ENCODE data around the gene MMP24OS. TPM values are rescaled to one million over a fixed set of nuclear protein-coding genes. Genes with fewer than 3 reads are reported as not detected.

The MMP24OS gene
- total RNA-seq, 1 donor from 2014 or later = 45.4 TPM

DNA sequence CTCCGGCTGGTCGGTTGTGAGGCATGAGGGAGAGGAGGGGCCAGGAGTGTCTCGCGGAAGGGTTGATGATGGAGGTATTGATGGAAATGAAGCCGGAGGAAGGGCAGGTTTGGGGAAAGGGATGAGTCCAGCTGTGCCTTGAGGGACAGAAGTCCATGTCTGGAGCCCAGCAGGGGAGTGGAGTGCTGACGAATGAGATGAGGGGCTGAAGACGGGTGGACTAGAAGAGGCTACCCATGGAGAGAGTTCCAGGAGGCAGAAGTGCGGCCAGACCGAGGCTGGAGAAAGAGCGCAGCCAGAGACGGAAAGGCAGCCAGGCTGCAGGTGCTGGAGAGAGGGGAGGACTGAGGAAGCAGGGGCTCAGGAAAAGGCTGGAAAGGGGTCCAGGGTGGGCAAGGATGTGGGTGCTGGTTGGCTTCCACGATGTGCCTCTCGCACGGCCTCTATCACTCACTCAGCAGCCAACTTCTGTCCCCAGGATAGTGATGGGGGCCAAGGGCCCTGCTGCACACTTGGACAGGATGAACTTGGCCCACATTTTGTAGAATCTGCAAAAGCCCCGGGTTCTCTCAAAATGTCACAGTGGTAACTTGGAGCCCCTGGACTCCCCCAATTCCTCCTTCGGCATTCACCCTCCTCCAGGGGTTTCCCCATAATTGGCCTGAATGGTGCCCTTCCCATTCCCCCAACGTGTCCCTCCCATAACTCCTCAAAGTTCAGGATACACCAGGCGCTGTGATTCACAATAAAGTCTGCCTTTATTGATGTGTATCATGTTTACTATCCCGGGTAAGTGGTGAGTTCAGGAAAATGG lies 7.3 kb upstream of the MMP24OS start:
- no peak for TF ChIP-seq CTCF (IDR thresholded peaks at IDR 0.05; ENCODE audit: borderline replicate concordance)
- intact Hi-C loops (cut with micrococcal nuclease) = no loop called here
- Histone ChIP-seq H3K4me3 (peak overlapping the region; percentile 99), H3K36me3 (peaks cover 15% of the 10 kb centered on the region), H3K4me1 (peaks cover 38% of the 10 kb centered on the region), H3K27me3 (ENCODE audit: low read depth) (no peaks in the 10 kb centered on the region), H3K9me3 (replicated peaks) (no peaks in the 10 kb centered on the region), H3K27ac (replicated peaks) (peak overlapping the region; percentile 86)
- no peak for DNase-seq

DNA sequence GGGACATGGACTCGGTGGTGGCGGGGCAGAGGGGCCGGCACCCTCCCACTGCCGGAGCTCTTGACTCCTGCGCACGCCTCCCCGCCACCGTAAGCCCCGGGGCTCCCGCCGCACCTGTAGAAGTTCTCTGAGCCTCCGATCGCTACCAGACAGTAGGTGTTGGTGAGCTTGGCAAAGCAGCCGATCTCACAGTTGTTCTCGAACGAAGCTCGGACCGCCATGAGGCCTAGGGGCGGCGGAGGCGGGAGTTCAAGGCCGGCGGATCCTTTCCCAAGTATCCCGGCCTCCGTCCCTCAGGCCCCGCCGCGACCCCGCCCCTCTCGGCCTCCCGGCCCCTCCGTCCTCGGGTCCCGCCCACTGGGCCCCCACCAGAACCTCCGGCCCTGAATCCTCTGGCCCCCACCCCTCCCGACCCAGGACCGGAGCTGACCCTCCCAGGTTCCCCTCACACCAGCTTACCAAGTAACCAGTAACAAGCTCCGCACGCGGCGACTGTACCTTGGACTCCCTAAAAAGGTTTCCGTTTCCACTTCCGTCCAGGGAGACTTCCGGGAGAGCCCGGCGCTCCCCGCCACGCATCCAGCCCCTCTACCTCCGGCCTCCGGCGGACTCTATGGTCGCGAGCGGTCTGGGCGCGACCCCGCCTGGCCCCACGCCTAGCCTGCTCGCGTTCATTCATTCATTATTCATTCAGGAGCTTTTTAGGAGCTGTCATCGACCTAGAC lies 6.5 kb upstream of the MMP24OS start, which contains the start of gene EIF6:
Gene EIF6, minus strand, starts transcription at position 506 of the 725 bp plus-strand sequence. Its CDS starts 285 bp downstream, at position 221.
- H3K9me3 ChIP-seq (replicated peaks) = no peaks in the 10 kb centered on the region
- DNase-seq = peak; percentile 80
- intact Hi-C loops (cut with micrococcal nuclease) = no loop called here
- H3K4me1 ChIP-seq = peaks cover 38% of the 10 kb centered on the region
- H3K27ac ChIP-seq (replicated peaks) = peak within 1 kb of the TSS; percentile 86
- no peaks in the 10 kb centered on the region for H3K27me3 ChIP-seq (ENCODE audit: low read depth)
- H3K4me3 ChIP-seq = peak within 1 kb of the TSS; percentile 99
- TF ChIP-seq CTCF (IDR thresholded peaks at IDR 0.05; ENCODE audit: borderline replicate concordance) = no peak
- peaks cover 23% of the 10 kb centered on the region for H3K36me3 ChIP-seq

- intact Hi-C loops (cut with micrococcal nuclease) = no loop called here
- Histone ChIP-seq H3K36me3 (peaks cover 31% of the 10 kb centered on the region), H3K4me3 (peak overlapping the region; percentile 99), H3K27me3 (ENCODE audit: low read depth) (no peaks in the 10 kb centered on the region), H3K9me3 (replicated peaks) (no peaks in the 10 kb centered on the region), H3K27ac (replicated peaks) (peak overlapping the region; percentile 86), H3K4me1 (peaks cover 38% of the 10 kb centered on the region)
- no peak for TF ChIP-seq CTCF (IDR thresholded peaks at IDR 0.05; ENCODE audit: borderline replicate concordance)
- DNase-seq = no peak
Measured at GRCh38 chr20:35283441-35284266, 5.7 kb upstream of the MMP24OS start.

- Histone ChIP-seq H3K36me3 (peaks cover 34% of the 10 kb centered on the region), H3K27me3 (ENCODE audit: low read depth) (no peaks in the 10 kb centered on the region), H3K9me3 (replicated peaks) (no peaks in the 10 kb centered on the region), H3K4me3 (no peak overlapping the region), H3K4me1 (peaks cover 55% of the 10 kb centered on the region), H3K27ac (replicated peaks) (no peak overlapping the region)
- no peak for DNase-seq
- TF ChIP-seq CTCF (IDR thresholded peaks at IDR 0.05; ENCODE audit: borderline replicate concordance) = no peak
- intact Hi-C loops (cut with micrococcal nuclease) = no loop called here
Measured at GRCh38 chr20:35281506-35282101, 3.7 kb upstream of the MMP24OS start.

GRCh38 chr20:35280523-35280922 lies 2.6 kb upstream of the MMP24OS start:
- Histone ChIP-seq H3K27me3 (ENCODE audit: low read depth) (no peaks in the 10 kb centered on the region), H3K27ac (replicated peaks) (no peak overlapping the region), H3K9me3 (replicated peaks) (no peaks in the 10 kb centered on the region), H3K4me3 (no peak overlapping the region), H3K4me1 (peaks cover 66% of the 10 kb centered on the region), H3K36me3 (peaks cover 36% of the 10 kb centered on the region)
- DNase-seq = no peak
- no peak for TF ChIP-seq CTCF (IDR thresholded peaks at IDR 0.05; ENCODE audit: borderline replicate concordance)
- intact Hi-C loops (cut with micrococcal nuclease) = no loop called here

Measured in left ventricle myocardium inferior (tissue), 1 donor.